ENCODE data around the gene STT3B. TPM values are rescaled to one million over a fixed set of nuclear protein-coding genes. Genes with fewer than 3 reads are reported as not detected.

The STT3B gene
- total RNA-seq, 2 experiments from 2014 or later, result 111 to 113 TPM

DNA sequence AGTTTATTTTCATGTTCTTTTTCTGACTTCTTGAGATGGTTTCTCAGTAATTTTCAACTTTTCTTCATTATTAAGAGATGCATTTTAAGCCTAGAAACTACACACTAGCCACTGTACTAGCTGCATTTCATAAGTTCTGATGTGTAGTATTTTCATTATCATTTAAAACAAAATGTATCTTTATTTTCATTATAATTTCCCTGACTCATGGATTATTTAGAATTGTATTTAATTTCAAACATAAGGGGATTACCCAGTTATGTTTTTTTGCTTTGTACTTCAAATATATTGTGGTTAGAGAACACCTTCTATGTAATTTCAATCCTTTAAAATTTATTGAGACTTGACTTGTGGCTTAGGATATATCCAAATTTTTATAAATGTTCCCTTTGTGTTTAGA is 44.5 kb downstream of the STT3B start:
- POLR2A ChIA-PET, result no interaction called here
- H3K4me3 Mint-ChIP-seq, result no peak overlapping the region
- intact Hi-C loops (cut with DNase I, micrococcal nuclease), result no loop called here

GRCh38 chr3:31579828-31580227 is 47.1 kb downstream of the STT3B start:
- DNase-seq (no peak), ATAC-seq (ENCODE audit: poor library complexity) (no peak)
- Histone ChIP-seq H3K4me1 (ENCODE audit: insufficient read depth, low read length) (peaks cover 4% of the 10 kb centered on the region), H3K36me3 (ENCODE audit: insufficient read depth, low read length) (peaks cover 40% of the 10 kb centered on the region), H3K4me3 (ENCODE audit: low read length) (no peak overlapping the region), H3K27ac (ENCODE audit: low read depth in 1 of 2, low read length in 2 of 2) (no peak overlapping the region), H3K9me3 (ENCODE audit: control insufficient read depth in 1 of 2, insufficient read depth in 1 of 2, low read length in 2 of 2) (no peaks in the 10 kb centered on the region), H3K27me3 (ENCODE audit: control insufficient read depth in 1 of 2, insufficient read depth in 2 of 2, low read length in 2 of 2) (no peaks in the 10 kb centered on the region)
- Mint-ChIP-seq H3K27me3 (no peaks in the 10 kb centered on the region), H3K36me3 (ENCODE audit: low read depth) (peaks cover 94% of the 10 kb centered on the region), H3K4me3 (no peak overlapping the region), H3K4me1 (ENCODE audit: low read depth) (peaks cover 44% of the 10 kb centered on the region), H3K27ac (no peak overlapping the region), H3K9me3 (peaks cover 2% of the 10 kb centered on the region)
- CTCF ChIA-PET, result interaction anchor here (0.6 kb wide), 3 partner anchors 17 to 1846 kb away, joined by 3 to 5 read pairs (median 3); no protein-coding TSS in a partner anchor
- intact Hi-C loops (cut with DNase I, micrococcal nuclease), result no loop called here
- TF ChIP-seq, protein P1, sequence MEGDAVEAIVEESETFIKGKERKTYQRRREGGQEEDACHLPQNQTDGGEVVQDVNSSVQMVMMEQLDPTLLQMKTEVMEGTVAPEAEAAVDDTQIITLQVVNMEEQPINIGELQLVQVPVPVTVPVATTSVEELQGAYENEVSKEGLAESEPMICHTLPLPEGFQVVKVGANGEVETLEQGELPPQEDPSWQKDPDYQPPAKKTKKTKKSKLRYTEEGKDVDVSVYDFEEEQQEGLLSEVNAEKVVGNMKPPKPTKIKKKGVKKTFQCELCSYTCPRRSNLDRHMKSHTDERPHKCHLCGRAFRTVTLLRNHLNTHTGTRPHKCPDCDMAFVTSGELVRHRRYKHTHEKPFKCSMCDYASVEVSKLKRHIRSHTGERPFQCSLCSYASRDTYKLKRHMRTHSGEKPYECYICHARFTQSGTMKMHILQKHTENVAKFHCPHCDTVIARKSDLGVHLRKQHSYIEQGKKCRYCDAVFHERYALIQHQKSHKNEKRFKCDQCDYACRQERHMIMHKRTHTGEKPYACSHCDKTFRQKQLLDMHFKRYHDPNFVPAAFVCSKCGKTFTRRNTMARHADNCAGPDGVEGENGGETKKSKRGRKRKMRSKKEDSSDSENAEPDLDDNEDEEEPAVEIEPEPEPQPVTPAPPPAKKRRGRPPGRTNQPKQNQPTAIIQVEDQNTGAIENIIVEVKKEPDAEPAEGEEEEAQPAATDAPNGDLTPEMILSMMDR (IDR thresholded peaks at IDR 0.05), result no peak
- POLR2A ChIA-PET, result interaction anchor here (0.7 to 1.3 kb wide), 3 partner anchors 11 to 44 kb away, joined by 3 to 5 read pairs (median 3); no protein-coding TSS in a partner anchor

More for the DNA sequence above, 44.5 kb downstream of the STT3B start:
- TF ChIP-seq, protein P1 (IDR thresholded peaks at IDR 0.05), result no peak
- Histone ChIP-seq H3K27ac (ENCODE audit: low read depth in 1 of 2, low read length in 2 of 2) (no peak overlapping the region), H3K27me3 (ENCODE audit: control insufficient read depth in 1 of 2, insufficient read depth in 2 of 2, low read length in 2 of 2) (no peaks in the 10 kb centered on the region), H3K4me3 (ENCODE audit: low read length) (no peak overlapping the region), H3K36me3 (ENCODE audit: insufficient read depth, low read length) (peaks cover 26% of the 10 kb centered on the region), H3K4me1 (ENCODE audit: insufficient read depth, low read length) (peaks cover 9% of the 10 kb centered on the region), H3K9me3 (ENCODE audit: control insufficient read depth in 1 of 2, insufficient read depth in 1 of 2, low read length in 2 of 2) (no peaks in the 10 kb centered on the region)
- ATAC-seq (ENCODE audit: poor library complexity), result no peak
- DNase-seq, result no peak
- Mint-ChIP-seq H3K27ac (peak overlapping the region; percentile 28), H3K36me3 (ENCODE audit: low read depth) (peaks cover 68% of the 10 kb centered on the region), H3K9me3 (no peaks in the 10 kb centered on the region), H3K27me3 (no peaks in the 10 kb centered on the region), H3K4me1 (ENCODE audit: low read depth) (peaks cover 23% of the 10 kb centered on the region)
- CTCF ChIA-PET, result no interaction called here

- H3K4me3 ChIP-seq (ENCODE audit: low read length), result no peak overlapping the region
- H3K27ac ChIP-seq (ENCODE audit: low read depth in 1 of 2, low read length in 2 of 2), result no peak overlapping the region
- CTCF ChIA-PET, result interaction anchor here (0.6 to 1.2 kb wide), 4 partner anchors 14 to 273 kb away, joined by 3 to 4 read pairs (median 3); no protein-coding TSS in a partner anchor
- no peak overlapping the region for H3K27ac Mint-ChIP-seq
- TF ChIP-seq, protein P1 (IDR thresholded peaks at IDR 0.05), result no peak
- H3K4me3 Mint-ChIP-seq, result no peak overlapping the region
- H3K36me3 ChIP-seq (ENCODE audit: insufficient read depth, low read length), result peaks cover 46% of the 10 kb centered on the region
- no peaks in the 10 kb centered on the region for H3K27me3 Mint-ChIP-seq
- no peaks in the 10 kb centered on the region for H3K27me3 ChIP-seq (ENCODE audit: control insufficient read depth in 1 of 2, insufficient read depth in 2 of 2, low read length in 2 of 2)
- peaks cover 51% of the 10 kb centered on the region for H3K4me1 Mint-ChIP-seq (ENCODE audit: low read depth)
- peaks cover 4% of the 10 kb centered on the region for H3K9me3 Mint-ChIP-seq
- H3K4me1 ChIP-seq (ENCODE audit: insufficient read depth, low read length), result peaks cover under 1% of the 10 kb centered on the region
- intact Hi-C loops (cut with DNase I, micrococcal nuclease), result no loop called here
- POLR2A ChIA-PET, result interaction anchor here (0.7 to 1.3 kb wide), 2 partner anchors 16 to 45 kb away, joined by 3 to 5 read pairs; no protein-coding TSS in a partner anchor
- ATAC-seq (ENCODE audit: poor library complexity) (no peak), DNase-seq (no peak)
- no peaks in the 10 kb centered on the region for H3K9me3 ChIP-seq (ENCODE audit: control insufficient read depth in 1 of 2, insufficient read depth in 1 of 2, low read length in 2 of 2)
- H3K36me3 Mint-ChIP-seq (ENCODE audit: low read depth), result peaks cover 99% of the 10 kb centered on the region
Measured at GRCh38 chr3:31580645-31581044, 47.9 kb downstream of the STT3B start.

Data from CD4-positive, alpha-beta T cell (primary cell).